ENCODE data around the gene INPP5E.
A peak's percentile ranks its signal among the peaks of the same experiment; 100 is the strongest.

The INPP5E gene

GRCh38 chr9:136486131-136486530 is 46.5 kb upstream of the INPP5E start:
- TF ChIP-seq CTCF (IDR thresholded peaks at IDR 0.05): no peak
- H3K27ac ChIP-seq: no peak overlapping the region
- H3K4me3 ChIP-seq (ENCODE audit: low read depth in 1 of 2, low read length in 1 of 2): no peak overlapping the region
- H3K4me1 ChIP-seq (ENCODE audit: control insufficient read depth in 1 of 2, insufficient read depth in 1 of 2, low read depth in 1 of 2, low read length in 1 of 2): peaks cover 30 to 43% of the 10 kb centered on the region in 2 experiments
- no peaks in the 10 kb centered on the region for H3K9me3 ChIP-seq
- H3K36me3 ChIP-seq: peaks cover 5% of the 10 kb centered on the region
- H3K27me3 ChIP-seq: peaks cover 25% of the 10 kb centered on the region

GRCh38 chr9:136485049-136486045 is 45.7 kb upstream of the INPP5E start:
- H3K4me1 ChIP-seq (ENCODE audit: control insufficient read depth in 1 of 2, insufficient read depth in 1 of 2, low read depth in 1 of 2, low read length in 1 of 2): peaks cover 34 to 44% of the 10 kb centered on the region in 2 experiments

GRCh38 chr9:136484153-136485048 is 44.8 kb upstream of the INPP5E start:
- Histone ChIP-seq H3K9me3 (no peaks in the 10 kb centered on the region), H3K27me3 (peaks cover 20% of the 10 kb centered on the region), H3K4me3 (ENCODE audit: low read depth in 1 of 2, low read length in 1 of 2) (peak overlapping the region; percentile 79 to 81), H3K27ac (peak overlapping the region; percentile 100), H3K4me1 (ENCODE audit: control insufficient read depth in 1 of 2, insufficient read depth in 1 of 2, low read depth in 1 of 2, low read length in 1 of 2) (peaks cover 34 to 44% of the 10 kb centered on the region in 2 experiments), H3K36me3 (peaks cover 5% of the 10 kb centered on the region)
- TF ChIP-seq CTCF (IDR thresholded peaks at IDR 0.05): no peak

More at GRCh38 chr9:136485049-136486045, 45.7 kb upstream of the INPP5E start:
- TF ChIP-seq CTCF (IDR thresholded peaks at IDR 0.05): peak; percentile 93
- H3K9me3 ChIP-seq: no peaks in the 10 kb centered on the region
- H3K4me3 ChIP-seq (ENCODE audit: low read depth in 1 of 2, low read length in 1 of 2): peak overlapping the region in 1 of 2 experiments; percentile 81
- H3K36me3 ChIP-seq: peaks cover 5% of the 10 kb centered on the region
- peak overlapping the region; percentile 100 for H3K27ac ChIP-seq
- H3K27me3 ChIP-seq: peaks cover 25% of the 10 kb centered on the region

- peak overlapping the region; percentile 100 for H3K27ac ChIP-seq
- H3K27me3 ChIP-seq: peaks cover 18% of the 10 kb centered on the region
- no peak for TF ChIP-seq CTCF (IDR thresholded peaks at IDR 0.05)
- H3K4me1 ChIP-seq (ENCODE audit: control insufficient read depth in 1 of 2, insufficient read depth in 1 of 2, low read depth in 1 of 2, low read length in 1 of 2): peaks cover 34 to 43% of the 10 kb centered on the region in 2 experiments
- H3K36me3 ChIP-seq: peaks cover 9% of the 10 kb centered on the region
- no peaks in the 10 kb centered on the region for H3K9me3 ChIP-seq
- peak overlapping the region; percentile 79 to 81 for H3K4me3 ChIP-seq (ENCODE audit: low read depth in 1 of 2, low read length in 1 of 2)
Observed at GRCh38 chr9:136483589-136484152, 44.0 kb upstream of the INPP5E start.
